ENCODE measurements around the gene LLGL2.

Gene LLGL2

DNA sequence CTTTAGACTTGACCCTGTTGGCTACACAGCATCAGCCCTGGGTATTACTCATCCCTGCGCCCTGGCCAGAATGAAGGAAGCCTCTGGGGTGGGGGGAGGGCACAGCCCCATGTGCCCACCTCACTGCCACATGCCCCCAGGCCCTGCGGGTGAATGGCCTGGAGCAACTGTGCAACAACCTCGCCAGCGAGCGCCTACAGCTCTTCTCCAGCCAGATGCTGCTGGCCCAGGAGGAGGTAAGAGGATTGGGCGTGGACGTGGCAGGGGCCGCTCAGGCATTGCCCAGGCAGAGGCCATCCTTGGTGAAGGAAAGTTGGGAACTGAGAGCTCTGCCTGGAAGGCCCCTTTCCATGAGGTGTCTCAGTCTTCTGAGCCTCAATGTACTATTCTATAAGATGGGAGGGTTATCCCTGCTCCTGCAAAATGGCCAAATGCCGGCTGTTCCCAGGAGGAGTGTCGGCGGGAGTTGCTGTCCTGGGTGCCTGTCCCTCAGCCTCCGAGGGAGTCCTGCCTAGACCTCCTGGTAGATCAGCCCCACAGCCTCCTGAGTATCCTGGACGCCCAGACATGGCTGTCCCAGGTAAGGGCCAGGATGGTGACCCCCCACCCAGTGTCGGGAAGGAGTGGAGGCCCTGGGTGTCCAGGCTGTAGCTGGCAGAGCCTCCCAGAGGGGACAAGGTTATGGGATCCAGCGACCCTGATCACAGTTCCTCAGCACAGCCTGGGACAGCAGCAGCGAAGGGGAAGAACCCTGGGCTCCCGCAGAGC, 71.0 kb downstream of the LLGL2 start:
- Histone ChIP-seq H3K9me3 (no peaks in the 10 kb centered on the region), H3K36me3 (peaks cover 0 to 6% (median 0%) of the 10 kb centered on the region in 3 donors), H3K27ac (no peak overlapping the region), H3K27me3 (peaks cover 0 to 3% of the 10 kb centered on the region in 2 donors), H3K4me3 (no peak overlapping the region), H3K4me1 (no peaks in the 10 kb centered on the region)
- intact Hi-C loops (cut with DNase I; ENCODE audit: low total_unique reads), result no loop called here
- TF ChIP-seq, protein P1, sequence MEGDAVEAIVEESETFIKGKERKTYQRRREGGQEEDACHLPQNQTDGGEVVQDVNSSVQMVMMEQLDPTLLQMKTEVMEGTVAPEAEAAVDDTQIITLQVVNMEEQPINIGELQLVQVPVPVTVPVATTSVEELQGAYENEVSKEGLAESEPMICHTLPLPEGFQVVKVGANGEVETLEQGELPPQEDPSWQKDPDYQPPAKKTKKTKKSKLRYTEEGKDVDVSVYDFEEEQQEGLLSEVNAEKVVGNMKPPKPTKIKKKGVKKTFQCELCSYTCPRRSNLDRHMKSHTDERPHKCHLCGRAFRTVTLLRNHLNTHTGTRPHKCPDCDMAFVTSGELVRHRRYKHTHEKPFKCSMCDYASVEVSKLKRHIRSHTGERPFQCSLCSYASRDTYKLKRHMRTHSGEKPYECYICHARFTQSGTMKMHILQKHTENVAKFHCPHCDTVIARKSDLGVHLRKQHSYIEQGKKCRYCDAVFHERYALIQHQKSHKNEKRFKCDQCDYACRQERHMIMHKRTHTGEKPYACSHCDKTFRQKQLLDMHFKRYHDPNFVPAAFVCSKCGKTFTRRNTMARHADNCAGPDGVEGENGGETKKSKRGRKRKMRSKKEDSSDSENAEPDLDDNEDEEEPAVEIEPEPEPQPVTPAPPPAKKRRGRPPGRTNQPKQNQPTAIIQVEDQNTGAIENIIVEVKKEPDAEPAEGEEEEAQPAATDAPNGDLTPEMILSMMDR (IDR thresholded peaks at IDR 0.05), result no peak
- peak in 1 of 2 donors; percentile 58 for DNase-seq

DNA sequence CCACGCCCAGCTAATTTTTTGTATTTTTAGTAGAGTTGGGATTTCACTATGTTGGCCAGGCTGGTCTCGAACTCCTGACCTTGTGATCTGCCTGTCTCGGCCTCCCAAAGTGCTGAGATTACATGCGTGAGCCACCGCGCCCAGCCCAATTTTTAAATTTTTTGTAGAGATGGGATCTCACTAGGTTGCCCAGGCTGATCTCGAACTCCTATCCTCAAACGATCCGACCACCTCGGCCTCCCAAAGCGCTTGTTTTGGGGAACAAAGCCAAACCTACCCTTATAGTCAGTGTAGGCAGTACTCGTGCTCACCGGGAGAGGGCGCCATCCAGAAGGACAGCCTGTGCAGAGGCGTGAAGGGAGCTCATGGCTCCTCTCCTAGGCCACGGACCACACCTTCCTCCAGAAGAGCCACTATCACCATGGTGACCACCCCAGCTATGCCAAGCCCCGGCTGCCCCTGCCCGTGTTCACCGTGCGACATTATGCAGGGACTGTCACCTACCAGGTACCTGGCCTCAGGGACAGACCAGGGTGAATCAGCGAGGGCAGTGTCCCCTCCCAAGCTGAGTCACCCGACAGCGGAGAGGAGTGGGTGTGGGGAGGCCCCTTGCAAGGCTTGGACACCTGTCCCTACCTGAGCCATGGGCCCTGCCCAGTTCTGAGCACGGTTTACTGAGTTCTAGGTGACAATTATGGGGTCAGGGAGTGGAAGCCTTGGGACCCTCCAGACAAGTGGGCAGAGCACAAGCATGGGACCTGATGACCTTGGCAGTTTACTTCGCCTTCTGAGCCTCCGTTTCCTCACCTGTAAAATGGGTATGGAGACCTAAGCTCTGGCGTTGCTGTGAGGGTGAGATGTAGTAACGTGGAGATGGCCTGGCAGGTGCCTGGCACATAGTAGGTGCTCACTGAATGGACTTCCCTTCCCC, 75.8 kb downstream of the LLGL2 start:
- H3K27ac ChIP-seq, result no peak overlapping the region

DNA sequence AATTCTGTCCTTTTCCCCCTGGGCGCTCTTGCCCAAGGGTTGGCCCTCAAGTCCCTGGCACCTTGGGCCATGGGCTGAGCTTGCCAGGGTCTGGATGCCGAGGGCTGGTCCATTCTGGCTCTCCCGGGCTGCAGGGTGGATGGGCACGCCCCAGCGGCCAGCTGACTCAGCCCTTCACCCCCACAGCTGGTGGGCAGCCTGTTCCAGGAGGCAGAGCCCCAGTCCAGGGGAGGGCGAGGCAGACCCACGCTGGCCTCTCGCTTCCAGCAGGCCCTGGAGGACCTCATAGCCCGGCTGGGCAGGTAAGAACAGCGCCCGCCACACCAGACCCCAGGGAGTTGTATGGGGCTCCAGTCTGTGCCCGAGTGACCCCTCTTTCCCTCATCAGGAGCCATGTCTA, 77.1 kb downstream of the LLGL2 start:
- intact Hi-C loops (cut with DNase I; ENCODE audit: low total_unique reads), result no loop called here
- Histone ChIP-seq H3K36me3 (peaks cover 0 to 7% (median 0%) of the 10 kb centered on the region in 3 donors), H3K27me3 (no peaks in the 10 kb centered on the region), H3K27ac (no peak overlapping the region), H3K4me1 (no peaks in the 10 kb centered on the region), H3K9me3 (no peaks in the 10 kb centered on the region), H3K4me3 (no peak overlapping the region)
- no peak for DNase-seq
- TF ChIP-seq, protein P1 (IDR thresholded peaks at IDR 0.05), result no peak

More for the DNA sequence above, 75.8 kb downstream of the LLGL2 start:
- DNase-seq, result peak; percentile 39 to 62
- intact Hi-C loops (cut with DNase I; ENCODE audit: low total_unique reads), result no loop called here
- peaks cover 0 to 7% (median 0%) of the 10 kb centered on the region in 3 donors for H3K36me3 ChIP-seq
- TF ChIP-seq, protein P1 (IDR thresholded peaks at IDR 0.05), result peak; percentile 51 to 59
- no peaks in the 10 kb centered on the region for H3K9me3 ChIP-seq
- no peaks in the 10 kb centered on the region for H3K27me3 ChIP-seq
- H3K4me3 ChIP-seq, result no peak overlapping the region
- H3K4me1 ChIP-seq, result no peaks in the 10 kb centered on the region

DNA sequence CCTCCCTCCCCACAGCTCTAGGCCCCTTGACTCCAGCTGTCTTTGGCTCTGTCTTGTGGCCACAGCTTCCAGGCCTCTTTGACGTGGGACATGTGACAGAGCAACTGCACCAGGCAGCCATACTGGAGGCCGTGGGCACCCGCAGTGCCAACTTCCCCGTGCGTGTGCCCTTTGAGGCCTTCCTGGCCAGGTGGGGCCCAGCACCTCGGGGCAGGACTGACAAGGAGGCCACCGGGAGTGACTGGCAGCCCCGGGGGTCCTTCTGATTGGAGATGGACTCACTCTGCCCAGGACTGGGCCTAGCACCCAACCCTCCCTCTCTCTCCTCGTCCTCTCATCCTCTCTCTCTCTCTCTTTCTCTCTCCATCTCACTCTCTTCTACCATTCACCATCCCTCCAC, 77.6 kb downstream of the LLGL2 start:
- no peaks in the 10 kb centered on the region for H3K27me3 ChIP-seq
- TF ChIP-seq, protein P1 (IDR thresholded peaks at IDR 0.05), result no peak
- intact Hi-C loops (cut with DNase I; ENCODE audit: low total_unique reads), result no loop called here
- H3K4me3 ChIP-seq, result no peak overlapping the region
- H3K9me3 ChIP-seq, result no peaks in the 10 kb centered on the region
- H3K4me1 ChIP-seq, result no peaks in the 10 kb centered on the region
- no peak overlapping the region for H3K27ac ChIP-seq
- H3K36me3 ChIP-seq, result peaks cover 0 to 7% (median 0%) of the 10 kb centered on the region in 3 donors
- no peak for DNase-seq

DNA sequence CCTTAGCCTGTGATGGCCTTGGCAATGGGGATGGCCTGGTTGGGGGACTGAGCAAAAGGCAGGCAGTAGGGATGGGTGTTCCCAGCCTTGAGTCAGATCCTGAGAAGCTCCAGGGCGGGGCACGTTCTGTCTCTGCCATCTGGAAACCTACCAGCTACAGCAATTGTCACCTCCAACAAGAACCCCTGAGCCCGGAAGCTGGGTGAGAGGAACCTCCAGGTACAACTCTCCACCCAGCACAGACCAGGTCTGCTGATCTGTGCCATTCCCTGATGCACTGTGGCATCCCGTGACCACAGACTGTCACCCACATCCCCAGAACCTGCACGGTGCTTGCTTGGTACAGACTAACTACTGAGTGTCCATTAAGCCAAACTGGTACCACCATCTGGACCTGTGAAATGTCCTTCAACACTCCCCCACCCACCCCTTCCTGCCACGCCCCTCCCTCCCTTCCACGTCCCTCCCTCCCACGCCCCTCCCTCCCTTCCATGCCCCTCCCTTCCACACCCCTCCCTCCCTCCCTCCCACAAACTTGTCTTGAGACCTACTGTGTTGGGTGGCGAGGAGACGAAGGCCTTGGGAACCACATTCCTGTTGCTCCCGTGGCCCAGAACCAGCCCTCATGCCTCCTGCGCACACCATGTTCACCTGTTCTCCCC, 78.7 kb downstream of the LLGL2 start:
- peaks cover 0 to 7% (median 0%) of the 10 kb centered on the region in 3 donors for H3K36me3 ChIP-seq

More for the DNA sequence above, 78.7 kb downstream of the LLGL2 start:
- DNase-seq, result no peak
- TF ChIP-seq, protein P1 (IDR thresholded peaks at IDR 0.05), result no peak
- Histone ChIP-seq H3K27ac (no peak overlapping the region), H3K9me3 (no peaks in the 10 kb centered on the region), H3K27me3 (no peaks in the 10 kb centered on the region), H3K4me1 (no peaks in the 10 kb centered on the region), H3K4me3 (no peak overlapping the region)
- intact Hi-C loops (cut with DNase I; ENCODE audit: low total_unique reads), result no loop called here
